Kidney epithelial cell (primary cell): ENCODE results near the gene ALPL. TPM values are rescaled to one million over a fixed set of nuclear protein-coding genes. Genes with fewer than 3 reads are reported as not detected.

ENCODE experiments used
- DNase-seq: peaks from one replicate; pipeline ENCODE4 v3.0.0-alpha.2; 2010; ENCODE audit warnings: low read depth
- H3K27me3 ChIP-seq: 2 replicates; pipeline ENCODE4 v1.6.0; 2011; ENCODE audit warnings: low read length; ENCODE audit not compliant: control insufficient read depth, insufficient read depth
- H3K36me3 ChIP-seq: 2 replicates; pipeline ENCODE4 v1.5.1; 2011; ENCODE audit warnings: low read length; ENCODE audit not compliant: control insufficient read depth, insufficient read depth
- H3K4me3 ChIP-seq: 2 replicates; pipeline ENCODE4 v1.5.1; 2011; ENCODE audit warnings: low read depth, mild to moderate bottlenecking, control low read depth, low read length
- CTCF ChIP-seq: IDR thresholded peaks from 2 replicates; pipeline ENCODE4 v1.5.1; 2011; ENCODE audit warnings: mild to moderate bottlenecking, moderate library complexity, low read length, control low read depth, inconsistent platforms; ENCODE audit not compliant: insufficient read depth, poor library complexity, severe bottlenecking
- total RNA-seq: library from RNA; depleted of rRNA; stranded (reverse); fragments of >200 nt; gene quantifications from 2 replicates; pipeline ENCODE4 v1.2.3, GENCODE V29; 2015

The ALPL gene
- total RNA-seq, 1 donor from 2014 or later, result 5.1 TPM

GRCh38 chr1:21546122-21546825, 37.1 kb downstream of the ALPL start:
- no peak for TF ChIP-seq CTCF
- H3K27me3 ChIP-seq, result no peaks in the 10 kb centered on the region
- H3K36me3 ChIP-seq, result no peaks in the 10 kb centered on the region
- H3K4me3 ChIP-seq, result no peak overlapping the region
- no peak for DNase-seq

- TF ChIP-seq CTCF, result no peak
- Histone ChIP-seq H3K27me3 (no peaks in the 10 kb centered on the region), H3K4me3 (no peak overlapping the region), H3K36me3 (no peaks in the 10 kb centered on the region)
- no peak for DNase-seq
These were observed 38.7 kb downstream of the ALPL start for GRCh38 chr1:21547876-21548275.

DNA sequence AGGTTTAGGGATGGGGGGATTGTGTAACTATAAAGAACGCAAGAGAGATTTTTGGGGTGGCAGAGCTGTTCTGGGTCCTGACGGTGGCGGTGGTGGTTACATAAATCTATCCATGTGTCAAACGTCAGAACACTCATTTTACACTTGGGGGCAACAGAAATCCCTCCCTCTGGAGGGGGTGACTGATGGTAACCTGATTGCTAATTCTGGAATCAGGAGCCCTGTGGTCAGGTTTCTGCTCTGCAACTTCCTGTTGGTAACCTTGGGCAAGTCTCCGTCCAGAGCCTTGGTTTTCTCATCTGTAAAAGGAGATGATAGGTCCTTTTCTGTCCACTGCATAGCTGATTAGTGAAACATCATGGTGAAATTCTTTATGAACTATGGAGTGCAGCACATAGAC, 40.9 kb downstream of the ALPL start:
- Histone ChIP-seq H3K4me3 (no peak overlapping the region), H3K36me3 (no peaks in the 10 kb centered on the region), H3K27me3 (no peaks in the 10 kb centered on the region)
- DNase-seq, result no peak
- TF ChIP-seq CTCF, result no peak

DNA sequence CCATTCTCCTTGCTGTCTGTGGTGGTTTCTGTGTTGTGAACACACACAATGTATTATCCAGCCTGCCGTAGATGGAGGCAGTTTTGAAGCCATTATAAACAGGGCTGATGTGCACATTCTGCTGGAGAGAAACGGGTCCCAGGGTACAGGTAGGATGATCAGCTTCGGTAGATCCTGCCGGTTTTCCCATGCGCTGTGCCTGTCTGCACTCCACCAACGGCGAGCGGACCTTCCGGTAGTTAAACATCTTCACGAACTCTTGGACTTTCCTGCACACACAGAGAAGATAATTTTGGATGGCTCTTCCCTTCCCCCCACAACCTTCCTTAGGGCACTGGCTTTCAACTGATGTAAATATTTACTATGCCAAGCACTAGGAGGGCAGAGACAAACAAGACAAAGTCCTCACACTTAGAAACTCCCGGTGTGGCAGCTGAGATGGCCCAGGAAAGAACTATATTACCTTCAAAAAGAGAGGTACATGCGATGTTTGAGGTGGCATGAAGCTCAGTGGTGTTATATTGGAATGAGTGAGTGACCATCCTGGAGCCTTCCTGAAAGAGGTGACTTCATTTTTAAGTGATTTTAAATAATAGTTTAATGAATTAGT, 41.7 kb downstream of the ALPL start:
- Histone ChIP-seq H3K27me3 (no peaks in the 10 kb centered on the region), H3K4me3 (no peak overlapping the region), H3K36me3 (no peaks in the 10 kb centered on the region)
- TF ChIP-seq CTCF, result no peak
- no peak for DNase-seq

DNA sequence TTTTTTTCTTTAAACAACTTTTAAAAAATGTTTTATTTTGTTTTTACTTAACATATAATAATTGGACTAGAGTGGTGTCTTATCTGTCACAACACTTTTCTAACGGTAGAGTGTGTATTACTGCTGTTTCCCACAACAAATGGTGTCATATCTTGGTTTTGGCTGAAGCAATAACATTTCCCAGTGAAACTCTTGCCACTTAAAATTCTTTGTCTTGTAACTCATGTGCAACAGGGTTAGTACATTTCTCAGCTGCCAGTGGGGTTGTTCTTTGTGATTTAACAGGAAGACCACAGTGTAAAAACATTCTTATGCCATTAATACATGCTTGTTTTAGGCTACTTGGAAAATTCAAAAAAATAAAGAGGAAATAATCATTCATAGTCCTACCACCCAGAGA, 43.5 kb downstream of the ALPL start:
- no peaks in the 10 kb centered on the region for H3K27me3 ChIP-seq
- no peak for TF ChIP-seq CTCF
- no peaks in the 10 kb centered on the region for H3K36me3 ChIP-seq
- H3K4me3 ChIP-seq, result no peak overlapping the region
- DNase-seq, result peak; percentile 90
